ENCODE measurements around the gene RBBP5.

- TF ChIP-seq CTCF (IDR thresholded peaks at IDR 0.05) (no peak), EP300 (IDR thresholded peaks at IDR 0.05) (no peak), POLR2A (IDR thresholded peaks at IDR 0.05) (no peak), POLR2AphosphoS5 (IDR thresholded peaks at IDR 0.05) (no peak)
These were observed 72.3 kb downstream of the RBBP5 start for GRCh38 chr1:205049479-205049878.
